Measurements from ENCODE around the gene GPR132.

DNA sequence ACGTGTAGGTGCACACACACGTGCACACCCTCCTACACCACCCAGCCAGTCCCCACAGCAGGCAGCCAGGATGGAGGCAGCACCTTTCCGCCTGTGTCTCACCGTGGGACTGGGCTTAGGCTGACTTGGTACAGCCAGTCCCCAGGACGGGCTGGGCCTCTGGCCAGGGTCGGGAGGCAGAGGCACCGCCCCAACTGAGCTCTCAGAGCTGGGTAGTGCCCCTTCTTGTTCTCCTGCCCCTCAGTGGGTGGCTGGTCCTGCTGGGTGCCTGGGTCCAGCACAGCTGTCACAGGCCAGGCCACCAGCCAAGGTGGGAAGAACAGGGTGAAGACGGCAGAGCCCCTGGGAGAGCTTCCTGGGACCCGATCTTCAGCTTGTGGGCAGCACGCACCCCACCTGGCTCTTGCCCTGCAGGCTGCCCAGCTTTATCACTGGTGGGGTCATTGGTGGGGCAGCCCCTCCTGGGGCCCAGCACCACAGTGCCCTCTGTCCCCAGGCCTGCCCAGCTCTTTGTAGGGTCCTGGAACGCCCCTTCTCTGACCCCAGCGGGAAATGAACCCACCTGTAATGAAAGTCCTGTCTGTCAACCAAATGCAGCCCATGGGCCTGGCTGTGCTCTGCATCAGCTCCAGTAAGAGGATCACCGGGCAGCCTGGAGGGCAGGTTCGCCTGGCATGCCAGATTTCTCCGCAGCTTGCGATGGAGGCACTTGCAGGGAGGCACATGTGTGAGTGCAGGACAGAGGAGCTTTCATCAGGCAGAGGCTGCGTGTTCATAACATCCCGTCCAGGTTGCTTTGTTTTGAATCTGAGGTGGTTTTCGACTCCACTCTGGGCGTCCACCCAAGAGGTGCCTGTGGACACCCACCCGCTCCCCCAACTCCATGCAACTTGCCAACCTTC, 59.0 kb downstream of the GPR132 start:
- TF ChIP-seq, protein P1, sequence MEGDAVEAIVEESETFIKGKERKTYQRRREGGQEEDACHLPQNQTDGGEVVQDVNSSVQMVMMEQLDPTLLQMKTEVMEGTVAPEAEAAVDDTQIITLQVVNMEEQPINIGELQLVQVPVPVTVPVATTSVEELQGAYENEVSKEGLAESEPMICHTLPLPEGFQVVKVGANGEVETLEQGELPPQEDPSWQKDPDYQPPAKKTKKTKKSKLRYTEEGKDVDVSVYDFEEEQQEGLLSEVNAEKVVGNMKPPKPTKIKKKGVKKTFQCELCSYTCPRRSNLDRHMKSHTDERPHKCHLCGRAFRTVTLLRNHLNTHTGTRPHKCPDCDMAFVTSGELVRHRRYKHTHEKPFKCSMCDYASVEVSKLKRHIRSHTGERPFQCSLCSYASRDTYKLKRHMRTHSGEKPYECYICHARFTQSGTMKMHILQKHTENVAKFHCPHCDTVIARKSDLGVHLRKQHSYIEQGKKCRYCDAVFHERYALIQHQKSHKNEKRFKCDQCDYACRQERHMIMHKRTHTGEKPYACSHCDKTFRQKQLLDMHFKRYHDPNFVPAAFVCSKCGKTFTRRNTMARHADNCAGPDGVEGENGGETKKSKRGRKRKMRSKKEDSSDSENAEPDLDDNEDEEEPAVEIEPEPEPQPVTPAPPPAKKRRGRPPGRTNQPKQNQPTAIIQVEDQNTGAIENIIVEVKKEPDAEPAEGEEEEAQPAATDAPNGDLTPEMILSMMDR (conservative IDR thresholded peaks at IDR 0.05; ENCODE audit: low read depth in 2 of 2) = no peak
- no peak for TF ChIP-seq EZH2 (IDR thresholded peaks at IDR 0.05; ENCODE audit: low read depth, unreplicated experiment)
